Measurements from ENCODE around the gene RAB37. TPM values are rescaled to one million over a fixed set of nuclear protein-coding genes. Genes with fewer than 3 reads are reported as not detected.

Gene RAB37
- polyA plus RNA-seq, 1 donor from 2014 or later: not detected

DNA sequence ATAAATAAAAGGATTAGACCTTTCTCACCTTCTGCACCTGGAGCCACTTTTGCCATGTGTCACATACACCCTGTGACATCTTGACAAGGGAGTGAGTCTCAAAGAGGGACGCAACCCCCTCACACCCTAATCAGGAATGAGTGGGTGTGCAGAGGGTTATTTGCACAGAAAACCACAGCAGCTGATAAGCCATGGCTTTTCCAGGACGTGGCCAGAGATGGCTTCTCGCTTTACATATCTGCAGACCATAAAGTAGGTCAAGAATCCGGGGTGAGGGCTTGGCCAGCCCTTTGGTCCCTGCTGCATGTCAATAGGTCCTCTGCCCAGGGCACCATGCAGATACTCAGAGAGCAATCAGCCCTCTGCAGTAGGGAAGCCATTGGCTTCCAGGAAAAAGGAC, 21.9 kb upstream of the RAB37 start:
- Histone ChIP-seq H3F3A (ENCODE audit: insufficient read depth, low read length, poor library complexity, severe bottlenecking) (no peaks in the 10 kb centered on the region), H3K4me3 (ENCODE audit: low read length) (no peak overlapping the region), H3K79me2 (replicated peaks; ENCODE audit: insufficient read depth, low read length) (no peaks in the 10 kb centered on the region), H3K27ac (ENCODE audit: low read length) (no peak overlapping the region), H3K36me3 (ENCODE audit: insufficient read depth, low read length) (no peaks in the 10 kb centered on the region), H4K20me1 (ENCODE audit: insufficient read depth) (no peaks in the 10 kb centered on the region), H3K9ac (ENCODE audit: low read length) (no peak overlapping the region), H2AFZ (ENCODE audit: low read depth, low read length) (no peak overlapping the region), H3K9me3 (ENCODE audit: low read length) (no peaks in the 10 kb centered on the region), H3K9me2 (ENCODE audit: insufficient read depth, low read length) (no peaks in the 10 kb centered on the region), H3K27me3 (ENCODE audit: insufficient read depth, low read depth, low read length) (no peaks in the 10 kb centered on the region), H3K4me2 (ENCODE audit: low read length) (no peak overlapping the region)
- TF ChIP-seq MXI1 (conservative IDR thresholded peaks at IDR 0.05; ENCODE audit: poor library complexity, severe bottlenecking): no peak
- TF ChIP-seq, protein P1, sequence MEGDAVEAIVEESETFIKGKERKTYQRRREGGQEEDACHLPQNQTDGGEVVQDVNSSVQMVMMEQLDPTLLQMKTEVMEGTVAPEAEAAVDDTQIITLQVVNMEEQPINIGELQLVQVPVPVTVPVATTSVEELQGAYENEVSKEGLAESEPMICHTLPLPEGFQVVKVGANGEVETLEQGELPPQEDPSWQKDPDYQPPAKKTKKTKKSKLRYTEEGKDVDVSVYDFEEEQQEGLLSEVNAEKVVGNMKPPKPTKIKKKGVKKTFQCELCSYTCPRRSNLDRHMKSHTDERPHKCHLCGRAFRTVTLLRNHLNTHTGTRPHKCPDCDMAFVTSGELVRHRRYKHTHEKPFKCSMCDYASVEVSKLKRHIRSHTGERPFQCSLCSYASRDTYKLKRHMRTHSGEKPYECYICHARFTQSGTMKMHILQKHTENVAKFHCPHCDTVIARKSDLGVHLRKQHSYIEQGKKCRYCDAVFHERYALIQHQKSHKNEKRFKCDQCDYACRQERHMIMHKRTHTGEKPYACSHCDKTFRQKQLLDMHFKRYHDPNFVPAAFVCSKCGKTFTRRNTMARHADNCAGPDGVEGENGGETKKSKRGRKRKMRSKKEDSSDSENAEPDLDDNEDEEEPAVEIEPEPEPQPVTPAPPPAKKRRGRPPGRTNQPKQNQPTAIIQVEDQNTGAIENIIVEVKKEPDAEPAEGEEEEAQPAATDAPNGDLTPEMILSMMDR (IDR thresholded peaks at IDR 0.05; ENCODE audit: poor library complexity, severe bottlenecking): no peak
- no peak for TF ChIP-seq RAD21 (conservative IDR thresholded peaks at IDR 0.05)
- TF ChIP-seq POLR2AphosphoS5 (IDR thresholded peaks at IDR 0.05): no peak
- no peak for TF ChIP-seq REST (IDR thresholded peaks at IDR 0.05; ENCODE audit: borderline replicate concordance)

DNA sequence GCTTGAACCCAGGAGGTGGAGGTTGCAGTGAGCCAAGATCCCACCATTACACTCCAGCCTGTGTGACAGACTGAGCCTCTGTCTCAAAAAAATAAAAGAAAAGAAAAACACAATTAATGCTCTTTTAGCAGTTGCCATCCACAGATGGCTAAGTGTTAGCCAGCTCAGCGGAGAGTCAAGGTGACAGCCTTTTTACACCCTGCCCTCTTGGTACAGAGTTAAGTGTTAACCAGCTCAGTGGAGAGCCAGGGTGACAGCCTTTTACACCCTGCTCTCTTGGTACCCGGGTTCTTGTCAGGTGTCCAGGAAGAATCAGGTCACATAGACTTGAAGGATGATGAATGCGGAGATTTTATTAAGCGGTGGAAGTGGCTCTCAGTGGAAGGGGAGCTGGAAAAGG, 16.6 kb upstream of the RAB37 start:
- Histone ChIP-seq H3K79me2 (replicated peaks; ENCODE audit: insufficient read depth, low read length) (no peaks in the 10 kb centered on the region), H4K20me1 (ENCODE audit: insufficient read depth) (no peaks in the 10 kb centered on the region), H3K36me3 (ENCODE audit: insufficient read depth, low read length) (no peaks in the 10 kb centered on the region), H3K9me2 (ENCODE audit: insufficient read depth, low read length) (no peaks in the 10 kb centered on the region), H2AFZ (ENCODE audit: low read depth, low read length) (no peak overlapping the region), H3K9me3 (ENCODE audit: low read length) (no peaks in the 10 kb centered on the region), H3K27me3 (ENCODE audit: insufficient read depth, low read depth, low read length) (no peaks in the 10 kb centered on the region), H3K4me3 (ENCODE audit: low read length) (no peak overlapping the region), H3F3A (ENCODE audit: insufficient read depth, low read length, poor library complexity, severe bottlenecking) (no peaks in the 10 kb centered on the region), H3K4me2 (ENCODE audit: low read length) (no peak overlapping the region), H3K9ac (ENCODE audit: low read length) (no peak overlapping the region), H3K27ac (ENCODE audit: low read length) (no peak overlapping the region)
- TF ChIP-seq POLR2AphosphoS5 (IDR thresholded peaks at IDR 0.05) (no peak), RAD21 (conservative IDR thresholded peaks at IDR 0.05) (no peak), EZH2 (IDR thresholded peaks at IDR 0.05; ENCODE audit: borderline replicate concordance, insufficient read depth, low read length, poor library complexity, severe bottlenecking) (no peak), TAF1 (IDR thresholded peaks at IDR 0.05; ENCODE audit: low read depth) (no peak), MXI1 (conservative IDR thresholded peaks at IDR 0.05; ENCODE audit: poor library complexity, severe bottlenecking) (no peak), REST (IDR thresholded peaks at IDR 0.05; ENCODE audit: borderline replicate concordance) (no peak), EP300 (conservative IDR thresholded peaks at IDR 0.05; ENCODE audit: poor library complexity, severe bottlenecking) (no peak), SMC3 (conservative IDR thresholded peaks at IDR 0.05; ENCODE audit: poor library complexity) (no peak)
- TF ChIP-seq, protein P1 (IDR thresholded peaks at IDR 0.05; ENCODE audit: poor library complexity, severe bottlenecking): no peak
